ENCODE results near the gene KIAA1549. TPM values are rescaled to one million over a fixed set of nuclear protein-coding genes. Genes with fewer than 3 reads are reported as not detected.

The KIAA1549 gene
- total and polyA plus RNA-seq, 4 donors = 0.13 to 0.89 (median 0.42) TPM

GRCh38 chr7:139011373-139011772 is 30.2 kb upstream of the KIAA1549 start:
- 93% methylated on average over 3 of the region's 3 CpGs for WGBS
- H3K36me3 ChIP-seq (ENCODE audit: control insufficient read depth in 4 of 4, insufficient read depth in 3 of 4, low read depth in 1 of 4, low read length in 3 of 4) = no peaks in the 10 kb centered on the region
- H3K9me3 ChIP-seq (ENCODE audit: control insufficient read depth in 4 of 4, low read length in 3 of 4) = no peaks in the 10 kb centered on the region
- no peak for DNase-seq (ENCODE audit: low spot score)
- H3K4me1 ChIP-seq (ENCODE audit: control insufficient read depth in 4 of 4, insufficient read depth in 4 of 4, low read length in 3 of 4) = no peaks in the 10 kb centered on the region
- H3K27ac ChIP-seq (ENCODE audit: low read depth in 1 of 2, low read length in 2 of 2) = no peak overlapping the region
- TF ChIP-seq SP1 (IDR thresholded peaks at IDR 0.05) (no peak), REST (IDR thresholded peaks at IDR 0.05) (no peak), FOXA2 (IDR thresholded peaks at IDR 0.05) (no peak), CTCF (IDR thresholded peaks at IDR 0.05; ENCODE audit: low read depth, low read length, missing input control) (no peak)
- H3K4me3 ChIP-seq (ENCODE audit: low read depth in 1 of 3, low read length in 3 of 3) = no peak overlapping the region
- no peak overlapping the region for H3K9ac ChIP-seq (ENCODE audit: low read depth in 1 of 2, low read length in 2 of 2)
- H3K27me3 ChIP-seq (ENCODE audit: control insufficient read depth in 4 of 4, insufficient read depth in 4 of 4, low read length in 3 of 4) = no peaks in the 10 kb centered on the region

GRCh38 chr7:139004321-139005090 is 23.3 kb upstream of the KIAA1549 start:
- Histone ChIP-seq H3K9ac (ENCODE audit: low read depth in 1 of 2, low read length in 2 of 2) (no peak overlapping the region), H3K4me3 (ENCODE audit: low read depth in 1 of 3, low read length in 3 of 3) (no peak overlapping the region), H3K27ac (ENCODE audit: low read depth in 1 of 2, low read length in 2 of 2) (no peak overlapping the region), H3K36me3 (ENCODE audit: control insufficient read depth in 4 of 4, insufficient read depth in 3 of 4, low read depth in 1 of 4, low read length in 3 of 4) (no peaks in the 10 kb centered on the region), H3K4me1 (ENCODE audit: control insufficient read depth in 4 of 4, insufficient read depth in 4 of 4, low read length in 3 of 4) (no peaks in the 10 kb centered on the region), H3K9me3 (ENCODE audit: control insufficient read depth in 4 of 4, low read length in 3 of 4) (no peaks in the 10 kb centered on the region), H3K27me3 (ENCODE audit: control insufficient read depth in 4 of 4, insufficient read depth in 4 of 4, low read length in 3 of 4) (no peaks in the 10 kb centered on the region)
- DNase-seq (ENCODE audit: low spot score) = no peak
- no peak for TF ChIP-seq SP1 (IDR thresholded peaks at IDR 0.05)
- no peak for TF ChIP-seq REST (IDR thresholded peaks at IDR 0.05)
- no peak for TF ChIP-seq JUND (IDR thresholded peaks at IDR 0.05)
- TF ChIP-seq HNF4G (IDR thresholded peaks at IDR 0.05) = no peak
- TF ChIP-seq TAF1 (conservative IDR thresholded peaks at IDR 0.05) = no peak
- no peak for TF ChIP-seq RAD21 (IDR thresholded peaks at IDR 0.05)
- TF ChIP-seq HNF4A (conservative IDR thresholded peaks at IDR 0.05) = no peak
- no peak for TF ChIP-seq FOXA1 (IDR thresholded peaks at IDR 0.05)
- TF ChIP-seq CTCF (IDR thresholded peaks at IDR 0.05; ENCODE audit: low read depth, low read length, missing input control) = no peak
- TF ChIP-seq RXRA (IDR thresholded peaks at IDR 0.05) = no peak
- no peak for TF ChIP-seq NR2F2 (IDR thresholded peaks at IDR 0.05)
- TF ChIP-seq EGR1 (IDR thresholded peaks at IDR 0.05; ENCODE audit: low read depth in 2 of 2) = no peak
- TF ChIP-seq, protein P1, sequence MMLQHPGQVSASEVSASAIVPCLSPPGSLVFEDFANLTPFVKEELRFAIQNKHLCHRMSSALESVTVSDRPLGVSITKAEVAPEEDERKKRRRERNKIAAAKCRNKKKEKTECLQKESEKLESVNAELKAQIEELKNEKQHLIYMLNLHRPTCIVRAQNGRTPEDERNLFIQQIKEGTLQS (IDR thresholded peaks at IDR 0.05) = no peak
- TF ChIP-seq, protein P2, sequence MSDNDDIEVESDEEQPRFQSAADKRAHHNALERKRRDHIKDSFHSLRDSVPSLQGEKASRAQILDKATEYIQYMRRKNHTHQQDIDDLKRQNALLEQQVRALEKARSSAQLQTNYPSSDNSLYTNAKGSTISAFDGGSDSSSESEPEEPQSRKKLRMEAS (IDR thresholded peaks at IDR 0.05) = no peak
- TF ChIP-seq GABPA (IDR thresholded peaks at IDR 0.05 in 1 of 2, conservative IDR thresholded peaks at IDR 0.05 in 1 of 2) = no peak
- no peak for TF ChIP-seq ZBTB33 (IDR thresholded peaks at IDR 0.05)
- no peak for TF ChIP-seq FOXA2 (IDR thresholded peaks at IDR 0.05)
- no peak for TF ChIP-seq YY1 (IDR thresholded peaks at IDR 0.05)
